ENCODE data around the gene CLDN8.

The CLDN8 gene

GRCh38 chr21:30216041-30216723 lies at the start of gene CLDN8:
Gene CLDN8 (minus strand): TSS chr21:30216097. CDS start chr21:30215925, 172 bp downstream.
- no peak for DNase-seq

GRCh38 chr21:30257773-30258172 lies 41.9 kb upstream of the CLDN8 start:
- DNase-seq, result no peak

GRCh38 chr21:30256100-30256499 lies 40.2 kb upstream of the CLDN8 start:
- no peak for DNase-seq

GRCh38 chr21:30255679-30256078 lies 39.8 kb upstream of the CLDN8 start:
- no peak for DNase-seq

GRCh38 chr21:30251781-30252180 lies 35.9 kb upstream of the CLDN8 start:
- no peak for DNase-seq

GRCh38 chr21:30249936-30250335 lies 34.0 kb upstream of the CLDN8 start:
- no peak for DNase-seq

GRCh38 chr21:30248844-30249243 lies 32.9 kb upstream of the CLDN8 start:
- no peak for DNase-seq

GRCh38 chr21:30245061-30245460 lies 29.2 kb upstream of the CLDN8 start:
- no peak for DNase-seq

GRCh38 chr21:30243691-30244090 lies 27.8 kb upstream of the CLDN8 start:
- no peak for DNase-seq

GRCh38 chr21:30240661-30241060 lies 24.8 kb upstream of the CLDN8 start:
- no peak for DNase-seq

- DNase-seq, result no peak
Measured at GRCh38 chr21:30238168-30238567, 22.3 kb upstream of the CLDN8 start.

GRCh38 chr21:30234643-30235042 lies 18.7 kb upstream of the CLDN8 start:
- no peak for DNase-seq

GRCh38 chr21:30234050-30234449 lies 18.2 kb upstream of the CLDN8 start:
- no peak for DNase-seq

- no peak for DNase-seq
Measured at GRCh38 chr21:30233228-30234020, 17.5 kb upstream of the CLDN8 start.

- DNase-seq, result no peak
Measured at GRCh38 chr21:30232011-30232410, 16.1 kb upstream of the CLDN8 start.

- no peak for DNase-seq
Measured at GRCh38 chr21:30227633-30228404, 11.9 kb upstream of the CLDN8 start.

- no peak for DNase-seq
Measured at GRCh38 chr21:30227128-30227527, 11.2 kb upstream of the CLDN8 start.

- DNase-seq, result no peak
Measured at GRCh38 chr21:30223596-30223995, 7.7 kb upstream of the CLDN8 start.

GRCh38 chr21:30222724-30223123 lies 6.8 kb upstream of the CLDN8 start:
- no peak for DNase-seq

GRCh38 chr21:30211071-30211470 lies 4.8 kb downstream of the CLDN8 start:
- DNase-seq, result no peak

GRCh38 chr21:30209601-30210000 lies 6.3 kb downstream of the CLDN8 start:
- no peak for DNase-seq

- no peak for DNase-seq
Measured at GRCh38 chr21:30207252-30207579, 8.7 kb downstream of the CLDN8 start.

- no peak for DNase-seq
Measured at GRCh38 chr21:30206551-30207251, 9.2 kb downstream of the CLDN8 start.
